ENCODE measurements around the gene TRAF4. TPM values are rescaled to one million over a fixed set of nuclear protein-coding genes. Genes with fewer than 3 reads are reported as not detected.
"Not testable (repeated sequence)": the region's sequence is repeated elsewhere in the genome, so short reads cannot be mapped to it uniquely, and the experiment has no call there.

Gene TRAF4
- polyA plus RNA-seq, 1 donor, result 108 TPM

DNA sequence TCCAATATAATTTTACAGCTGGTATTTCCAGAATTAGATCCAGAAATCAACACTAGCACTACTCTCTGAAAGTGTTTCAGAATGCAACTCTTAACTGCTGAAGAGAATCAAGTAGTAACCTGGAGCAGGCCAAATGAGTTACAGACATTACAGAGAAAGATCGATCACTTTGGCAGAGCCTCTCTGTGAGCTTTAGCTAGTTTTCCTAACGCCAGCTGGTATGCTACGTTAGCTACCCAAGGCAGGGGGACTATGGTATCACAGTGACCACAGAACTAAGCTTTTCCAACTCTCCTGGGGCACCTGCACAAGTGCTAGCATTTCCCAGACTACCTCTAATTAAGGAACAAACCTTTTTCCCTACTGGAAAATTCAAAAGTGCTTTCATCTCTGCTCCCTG is 30.4 kb downstream of the TRAF4 start:
- no peak for DNase-seq

DNA sequence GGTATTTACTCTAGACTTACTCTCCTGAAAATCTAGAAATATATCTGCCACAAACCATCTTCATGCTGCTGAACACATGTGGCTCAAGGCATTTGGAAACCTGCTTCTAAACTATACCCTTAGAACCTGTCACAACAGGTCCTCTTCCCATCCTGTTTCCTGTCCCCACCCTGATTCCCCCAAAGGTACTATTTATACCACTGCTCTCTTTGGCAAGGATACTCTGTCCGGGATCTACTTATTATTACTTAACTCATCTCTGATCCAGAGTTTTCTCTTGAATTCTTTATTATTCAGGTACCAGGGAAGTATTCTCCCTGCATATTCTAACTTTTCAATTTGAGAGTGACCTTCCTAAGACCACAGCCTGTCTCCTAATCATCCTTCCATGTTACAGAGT is 33.4 kb downstream of the TRAF4 start:
- no peak for DNase-seq

DNA sequence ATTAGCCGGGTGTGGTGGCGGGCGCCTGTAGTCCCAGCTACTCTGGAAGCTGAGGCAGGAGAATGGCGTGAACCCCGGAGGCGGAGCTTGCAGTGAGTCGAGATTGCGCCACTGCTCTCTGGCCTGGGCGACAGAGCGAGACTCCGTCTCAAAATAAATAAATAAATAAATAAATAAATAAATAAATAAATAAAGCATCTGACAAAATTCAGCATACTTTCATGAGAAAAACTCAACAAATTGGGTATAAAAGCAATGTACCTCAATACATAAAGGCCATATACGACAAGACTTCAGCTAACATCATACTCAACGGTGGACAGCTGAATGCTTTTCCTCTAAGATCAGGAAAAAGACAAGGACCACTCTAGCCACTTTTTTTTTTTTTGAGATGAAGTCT is 35.8 kb downstream of the TRAF4 start:
- DNase-seq, result not testable (repeated sequence)

DNA sequence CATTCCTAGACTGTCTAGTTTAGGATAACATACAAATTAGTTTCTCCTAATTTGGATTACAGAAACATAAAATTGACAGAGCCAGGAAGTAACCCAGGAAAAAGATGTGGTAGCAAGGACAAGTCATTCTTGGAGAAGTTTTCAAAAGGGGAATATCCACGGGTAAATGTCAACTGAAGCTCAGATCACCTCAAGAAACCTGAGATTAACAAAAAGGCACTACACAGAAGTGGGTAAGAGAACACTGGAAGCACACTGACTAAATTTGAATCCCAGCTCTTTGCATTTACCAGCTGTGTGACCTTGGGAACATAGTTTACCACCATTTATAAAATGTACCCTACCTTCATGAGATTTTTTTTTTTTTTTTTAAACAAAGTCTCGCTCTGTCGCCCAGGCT is 39.4 kb downstream of the TRAF4 start:
- no peak for DNase-seq

DNA sequence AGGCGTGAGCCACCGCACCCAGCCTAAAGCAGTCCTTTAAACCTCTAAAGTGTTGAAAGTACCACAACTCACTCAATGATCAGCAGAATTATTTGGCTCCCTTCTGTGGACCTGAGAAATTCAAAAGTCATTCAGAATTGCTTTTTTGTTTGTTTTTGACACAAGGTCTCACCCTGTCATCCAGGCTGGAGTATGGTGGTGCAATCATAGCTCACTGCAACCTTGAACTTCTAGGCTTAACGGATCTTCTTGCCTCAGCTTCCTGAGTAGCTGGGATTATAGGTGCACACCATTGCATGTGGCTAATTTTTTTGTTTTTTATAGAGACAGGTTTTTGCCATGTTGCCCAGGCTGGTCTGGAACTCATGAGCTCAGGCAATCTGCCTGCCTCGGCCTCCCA is 44.3 kb downstream of the TRAF4 start:
- DNase-seq, result no peak

GRCh38 chr17:28792877-28793661 is 49.3 kb downstream of the TRAF4 start:
- DNase-seq, result no peak

- not testable (repeated sequence) for DNase-seq
Measured at GRCh38 chr17:28794846-28795441, 51.1 kb downstream of the TRAF4 start.

DNA sequence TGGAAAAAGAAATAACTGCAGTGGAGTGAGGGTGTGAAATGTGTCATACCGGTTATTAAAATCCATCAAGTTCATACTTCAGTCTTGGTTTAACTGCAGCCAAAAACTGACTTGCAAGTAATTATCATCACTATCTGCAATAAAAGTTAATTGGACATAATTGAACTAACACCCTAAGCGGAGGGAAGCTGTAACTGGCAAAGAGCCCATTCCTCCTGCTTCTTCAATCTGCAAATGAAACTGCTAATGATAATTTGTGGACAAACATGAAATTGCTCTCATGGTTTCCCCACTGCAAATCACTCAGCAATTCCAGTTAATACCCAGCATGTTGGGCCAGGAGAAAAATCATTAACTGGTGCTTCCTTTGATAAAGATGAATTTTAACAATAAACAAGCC is 52.3 kb downstream of the TRAF4 start:
- no peak for DNase-seq

Other genes with a start within 250 kb of the TRAF4 start
- 0.55 TPM for gene FOXN1, start 237.7 kb upstream of the TRAF4 start, polyA plus RNA-seq (ENCODE audit: insufficient read length)
- gene UNC119, start 191.4 kb upstream of the TRAF4 start, polyA plus RNA-seq (ENCODE audit: insufficient read length), result 56.8 TPM
- gene PIGS, start 172.5 kb upstream of the TRAF4 start, polyA plus RNA-seq (ENCODE audit: insufficient read length), result 101 TPM
- gene ALDOC, start 167.1 kb upstream of the TRAF4 start, polyA plus RNA-seq (ENCODE audit: insufficient read length), result 24.6 TPM
- 88.8 TPM for gene SPAG5, start 145.0 kb upstream of the TRAF4 start, polyA plus RNA-seq (ENCODE audit: insufficient read length)
- gene RSKR, start 129.8 kb upstream of the TRAF4 start, polyA plus RNA-seq (ENCODE audit: insufficient read length), result 30.4 TPM
- gene BLTP2, start 98.9 kb upstream of the TRAF4 start, polyA plus RNA-seq (ENCODE audit: insufficient read length), result 119 TPM
- 76.6 TPM for gene SDF2, start 82.1 kb upstream of the TRAF4 start, polyA plus RNA-seq (ENCODE audit: insufficient read length)
- gene SUPT6H, start 81.8 kb upstream of the TRAF4 start, polyA plus RNA-seq (ENCODE audit: insufficient read length), result 80.6 TPM
- gene PROCA1, start 32.1 kb upstream of the TRAF4 start, polyA plus RNA-seq (ENCODE audit: insufficient read length), result 10.4 TPM
- gene RAB34, start 26.1 kb upstream of the TRAF4 start, polyA plus RNA-seq (ENCODE audit: insufficient read length), result 181 TPM
- 871 TPM for gene RPL23A, start 24.0 kb upstream of the TRAF4 start, polyA plus RNA-seq (ENCODE audit: insufficient read length)
- gene TLCD1, start 17.8 kb upstream of the TRAF4 start, polyA plus RNA-seq (ENCODE audit: insufficient read length), result 13.6 TPM
- 11.2 TPM for gene NEK8, start 15.2 kb upstream of the TRAF4 start, polyA plus RNA-seq (ENCODE audit: insufficient read length)
- 20.6 TPM for gene FAM222B, start 98.8 kb downstream of the TRAF4 start, polyA plus RNA-seq (ENCODE audit: insufficient read length)
- gene ERAL1, start 111.0 kb downstream of the TRAF4 start, polyA plus RNA-seq (ENCODE audit: insufficient read length), result 77.1 TPM
- gene FLOT2, start 153.7 kb downstream of the TRAF4 start, polyA plus RNA-seq (ENCODE audit: insufficient read length), result 78.5 TPM
- 12.7 TPM for gene DHRS13, start 159.1 kb downstream of the TRAF4 start, polyA plus RNA-seq (ENCODE audit: insufficient read length)
- 57.6 TPM for gene PHF12, start 207.5 kb downstream of the TRAF4 start, polyA plus RNA-seq (ENCODE audit: insufficient read length)